HT1080 (cell line): ENCODE data around the gene LPXN. TPM values are rescaled to one million over a fixed set of nuclear protein-coding genes. Genes with fewer than 3 reads are reported as not detected.
A peak's percentile ranks its signal among the peaks of the same experiment; 100 is the strongest.

Experiments used
- DNase-seq: peaks from one replicate; pipeline ENCODE4 v3.0.0-alpha.2; 2015; ENCODE audit warnings: low read depth
- polyA plus RNA-seq, 2 experiments: library from polyadenylated mRNA; depleted of rRNA; stranded (reverse); fragments of >200 nt; gene quantifications; 2 replicates each; pipeline ENCODE4 v1.2.3, GENCODE V29; 2015
- total RNA-seq: library from RNA; depleted of rRNA; stranded (reverse); fragments of >200 nt; shearing (Covaris generic); gene quantifications from 2 replicates; pipeline ENCODE4 v1.2.3, GENCODE V29; 2014; rRNA removed

Gene LPXN
- 22.3 and 24.7 TPM in 2 replicates for total RNA-seq
- polyA plus RNA-seq (2015; cell fraction: cytosol; rRNA removed): 23.1 and 25.7 TPM in 2 replicates
- 19.5 and 24.6 TPM in 2 replicates for polyA plus RNA-seq (2015; cell fraction: nucleus; rRNA removed)

GRCh38 chr11:58575377-58576020, at the start of gene LPXN:
LPXN (minus strand) TSS chr11:58575856; CDS start chr11:58575772, 84 bp downstream.
- DNase-seq: peak; percentile 76

- no peak for DNase-seq
Observed at GRCh38 chr11:58625086-58625485, 49.4 kb upstream of the LPXN start.

DNA sequence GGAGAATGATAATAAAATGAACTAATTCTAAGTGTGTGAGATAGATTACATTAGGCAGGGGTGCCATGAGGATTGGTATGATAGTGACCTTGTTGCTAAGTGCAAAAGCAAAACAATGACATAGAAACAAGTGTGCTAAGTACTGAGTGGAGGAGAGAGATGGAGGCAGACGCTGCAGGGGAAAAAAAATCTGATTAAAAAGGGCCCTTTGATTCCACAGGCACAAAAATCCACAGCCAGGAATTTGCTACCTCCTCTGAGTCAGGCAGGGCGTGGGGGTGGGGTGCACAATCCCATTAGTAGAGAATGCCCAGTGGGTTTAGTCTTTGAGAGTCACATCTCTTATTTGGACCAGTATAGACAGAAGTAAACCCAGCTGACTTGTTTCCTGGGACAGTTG, 46.7 kb upstream of the LPXN start, which contains the start of gene CNTF:
Gene CNTF (plus strand): TSS at position 322 of the 400 bp plus-strand sequence. CDS start 88 bp downstream, outside the sequence.
- DNase-seq: peak; percentile 5

DNA sequence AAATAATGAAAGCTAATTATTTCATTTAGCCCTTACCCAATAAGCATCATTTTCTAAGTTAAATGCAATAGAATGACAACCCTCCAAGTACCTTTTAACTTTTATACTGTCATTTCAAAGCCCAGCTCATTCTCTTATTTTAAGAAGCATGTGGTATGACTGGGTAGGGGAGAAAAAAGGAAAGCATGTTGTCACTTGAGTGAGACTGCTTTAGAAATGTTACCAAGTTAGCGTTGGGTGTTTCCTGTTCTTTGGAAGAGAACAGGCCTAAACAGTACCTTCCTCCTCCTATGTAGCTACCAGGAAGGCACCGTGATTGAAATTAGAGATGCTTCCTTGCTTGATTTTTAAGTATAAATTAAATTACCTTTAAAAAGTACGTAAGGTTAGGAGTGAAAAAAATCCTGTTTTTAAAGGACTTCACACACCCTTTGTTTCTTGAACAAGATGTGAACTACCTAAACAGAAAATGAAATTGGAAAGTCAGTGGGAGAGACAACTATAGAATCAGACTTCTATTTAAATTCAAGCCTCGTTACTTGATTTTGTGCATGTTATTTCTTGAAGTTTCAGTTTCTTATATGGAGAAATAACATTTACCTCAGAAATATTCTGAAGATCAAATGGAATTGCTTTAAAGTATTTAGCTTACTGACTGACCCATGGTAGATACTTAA, 46.1 kb upstream of the LPXN start:
- no peak for DNase-seq

- DNase-seq: no peak
Observed at GRCh38 chr11:58617976-58618557, 42.4 kb upstream of the LPXN start.

DNA sequence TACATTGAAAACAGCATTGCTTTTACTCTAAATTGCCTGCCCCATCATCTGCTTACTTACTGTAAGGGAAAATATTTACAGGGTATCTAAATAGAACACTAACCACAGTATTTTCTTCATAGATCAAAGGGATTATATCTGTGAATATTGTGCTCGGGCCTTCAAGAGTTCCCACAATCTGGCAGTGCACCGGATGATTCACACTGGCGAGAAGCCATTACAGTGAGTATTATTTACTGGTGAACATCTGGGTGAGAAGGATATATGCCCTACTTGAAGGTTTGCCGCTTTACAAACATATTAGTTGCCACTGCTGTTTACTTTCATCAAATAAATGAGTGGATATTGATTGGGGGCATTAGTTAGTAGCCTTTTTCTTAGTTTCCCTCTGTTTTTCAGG, 40.9 kb upstream of the LPXN start:
- DNase-seq: peak; percentile 66

DNA sequence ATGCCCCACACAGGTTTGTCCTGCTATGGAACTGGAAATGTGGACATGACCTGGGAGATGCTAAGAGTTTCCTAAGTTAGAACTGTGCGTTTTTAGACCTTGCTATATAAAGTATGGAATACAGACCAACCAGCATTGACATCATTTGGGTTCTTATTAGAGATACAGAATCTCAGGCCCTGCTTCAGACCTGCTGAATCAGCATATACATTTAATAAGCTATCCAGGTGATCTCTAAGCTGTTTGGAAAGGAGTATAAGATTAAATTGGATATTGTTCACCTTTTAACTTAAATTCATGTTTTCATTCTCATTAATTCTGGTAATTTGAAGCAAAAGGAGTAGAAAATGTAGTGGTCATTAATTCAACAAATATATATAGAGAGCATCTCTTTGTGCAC, 39.9 kb upstream of the LPXN start:
- DNase-seq: no peak

DNA sequence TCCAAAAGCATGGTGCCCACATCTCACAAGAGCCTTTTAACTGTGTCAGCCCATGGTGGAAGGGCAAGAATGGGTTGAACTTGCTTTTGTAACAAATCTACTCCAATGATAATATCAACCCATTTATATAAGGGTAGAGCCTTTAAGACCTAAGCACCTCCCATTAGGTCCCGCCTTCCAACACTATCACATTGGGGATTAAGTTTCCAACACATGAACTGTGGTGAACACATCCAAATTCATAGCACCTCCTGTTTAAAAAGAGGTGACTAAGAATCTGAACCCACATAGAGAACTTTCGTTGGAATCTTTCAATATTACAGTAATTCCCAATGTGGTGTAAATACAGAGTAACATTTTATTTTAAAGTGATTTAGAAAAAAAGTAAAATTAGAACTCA, 37.6 kb upstream of the LPXN start:
- DNase-seq: no peak

DNA sequence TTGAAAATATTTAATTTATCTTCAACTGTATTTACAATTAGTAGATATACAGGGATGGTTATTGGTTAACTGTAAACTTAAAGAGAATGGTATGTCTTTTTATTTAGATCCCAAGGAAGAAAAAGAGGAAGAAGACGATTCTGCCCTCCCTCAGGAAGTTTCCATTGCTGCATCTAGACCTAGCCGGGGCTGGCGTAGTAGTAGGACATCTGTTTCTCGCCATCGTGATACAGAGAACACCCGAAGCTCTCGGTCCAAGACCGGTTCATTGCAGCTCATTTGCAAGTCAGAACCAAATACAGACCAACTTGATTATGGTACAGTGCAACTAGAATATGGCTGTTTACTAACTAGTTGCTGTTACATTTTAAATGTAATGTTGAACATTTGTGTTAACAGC, 34.1 kb upstream of the LPXN start:
- no peak for DNase-seq

- no peak for DNase-seq
Observed at GRCh38 chr11:58608331-58608730, 32.7 kb upstream of the LPXN start.

DNA sequence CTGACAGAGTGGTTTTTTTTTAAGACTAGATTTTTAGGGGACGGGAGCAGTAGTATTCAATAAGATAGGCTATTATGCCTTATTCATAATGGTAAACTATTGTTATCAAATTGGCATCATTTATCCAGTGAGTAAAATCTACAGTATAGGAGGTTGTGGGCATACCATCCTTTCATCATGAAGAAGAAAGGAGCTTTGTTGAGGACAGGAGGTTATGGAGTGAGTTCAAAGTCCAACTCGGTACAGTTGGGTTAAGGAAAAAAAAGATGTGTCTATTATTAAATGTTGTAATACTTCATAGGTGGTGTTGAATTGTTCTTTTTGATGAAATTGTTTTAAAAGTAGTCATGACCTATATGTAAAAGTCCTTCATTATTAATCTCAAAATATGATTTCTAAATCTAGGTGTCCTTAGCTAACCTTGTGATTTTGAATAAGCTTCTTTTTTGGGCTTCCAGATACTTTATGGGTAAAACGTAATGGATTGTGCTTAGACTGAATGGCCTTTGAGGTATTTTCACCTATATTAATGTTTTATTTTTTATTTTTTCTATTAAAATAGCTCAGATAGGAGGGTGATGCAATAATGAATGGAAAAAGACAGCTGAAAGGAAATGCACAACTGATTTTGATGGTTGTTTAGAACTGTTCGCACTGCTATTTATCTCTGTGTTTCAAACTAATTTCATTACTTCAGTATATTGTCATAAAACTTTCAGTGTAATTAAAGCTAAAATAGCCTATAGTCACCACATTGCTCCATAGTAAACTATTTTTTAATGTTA, 31.5 kb upstream of the LPXN start:
- DNase-seq: no peak

GRCh38 chr11:58600510-58600909, 24.9 kb upstream of the LPXN start:
- DNase-seq: no peak

GRCh38 chr11:58597486-58598144, 22.0 kb upstream of the LPXN start:
- DNase-seq: no peak

- DNase-seq: no peak
Observed at GRCh38 chr11:58596621-58597020, 21.0 kb upstream of the LPXN start.

DNA sequence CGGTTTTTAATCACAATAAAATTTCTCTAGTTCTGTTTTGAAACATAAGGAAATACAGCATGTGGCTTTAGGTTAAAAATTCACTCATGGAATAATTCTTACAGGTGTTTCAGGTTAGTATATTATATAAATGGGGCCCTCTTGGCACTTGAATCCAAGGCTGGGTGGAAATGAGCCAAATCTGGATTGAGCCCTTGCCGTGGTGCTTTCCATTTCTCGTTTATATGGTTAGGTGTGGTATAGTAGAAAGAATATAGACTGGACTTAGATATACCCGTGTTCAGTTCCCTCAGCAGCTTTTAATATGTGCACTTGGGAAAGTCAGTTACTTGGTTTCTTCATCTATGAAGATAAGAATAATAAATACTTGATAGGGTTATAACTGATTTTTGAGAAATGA, 19.2 kb upstream of the LPXN start:
- DNase-seq: no peak

DNA sequence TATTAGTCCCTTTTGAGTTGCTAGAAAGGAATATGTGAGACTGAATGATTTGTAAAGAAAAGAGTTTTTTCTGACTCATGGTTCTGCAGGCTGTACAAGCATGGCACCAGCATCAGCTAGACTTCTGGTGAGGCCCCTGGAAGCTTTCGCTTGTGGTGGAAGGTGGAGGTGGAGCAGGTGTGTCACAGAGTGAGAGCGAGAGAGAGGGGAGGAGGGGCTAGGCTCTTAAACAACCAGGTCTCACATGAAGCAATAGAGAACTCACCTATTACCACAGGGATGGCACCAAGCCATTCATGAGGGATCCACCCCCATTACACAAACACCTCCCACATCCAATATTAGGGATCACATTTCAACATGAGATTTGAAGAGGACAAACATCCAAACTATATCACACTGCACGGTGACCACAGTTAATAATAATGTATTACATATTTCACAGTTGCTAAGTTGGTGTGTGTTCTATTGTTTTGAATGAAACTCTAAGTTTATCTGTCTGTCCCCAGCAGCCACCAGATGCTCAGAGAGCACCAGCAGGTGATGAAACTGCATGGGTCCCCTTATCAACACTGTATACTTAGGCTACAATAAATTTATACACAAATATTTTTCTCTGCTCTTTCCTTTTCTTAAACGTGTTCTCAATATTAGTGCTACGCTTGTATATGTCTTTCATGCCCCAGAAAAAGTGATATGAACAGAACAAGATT, 17.3 kb upstream of the LPXN start:
- no peak for DNase-seq

DNA sequence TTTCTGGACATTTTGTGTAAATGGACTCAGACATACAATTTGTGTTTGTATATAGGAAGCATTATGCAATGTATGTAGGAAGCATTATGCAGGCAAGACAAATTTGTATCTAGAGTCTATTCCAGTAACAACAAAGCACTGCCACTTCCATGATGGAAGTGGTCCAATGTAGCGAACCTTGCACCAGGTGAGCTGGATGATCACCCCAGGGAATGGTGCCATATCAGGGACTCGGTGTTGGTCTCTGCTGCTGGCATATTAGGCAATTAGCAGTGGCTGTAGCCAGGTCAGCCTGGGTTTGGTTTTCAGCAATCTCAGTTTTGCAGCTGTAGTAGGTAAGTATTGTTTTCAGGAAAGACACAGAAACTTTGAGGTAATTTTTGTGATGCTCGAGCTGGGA, 16.0 kb upstream of the LPXN start:
- no peak for DNase-seq

GRCh38 chr11:58586998-58587397, 11.3 kb upstream of the LPXN start:
- DNase-seq: no peak

DNA sequence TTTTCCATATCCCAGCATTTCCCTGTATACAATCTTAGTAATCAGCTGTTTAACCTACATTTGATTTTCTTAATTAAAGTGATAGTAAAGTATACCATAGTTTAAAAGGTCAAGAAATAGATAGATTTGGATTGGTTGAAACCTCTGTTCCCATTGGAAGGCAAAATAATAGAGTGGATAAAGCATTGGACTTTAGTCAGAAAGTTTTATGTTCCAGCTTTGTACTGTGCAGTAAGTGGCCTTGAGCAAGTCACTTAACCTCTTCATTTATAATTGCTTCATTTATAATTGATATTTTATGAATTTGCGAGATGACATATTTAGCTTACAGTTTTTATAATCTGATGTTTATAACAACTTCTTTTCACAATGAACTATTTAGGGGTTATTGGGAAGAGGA, 6.8 kb upstream of the LPXN start:
- no peak for DNase-seq

GRCh38 chr11:58580311-58580710, 4.7 kb upstream of the LPXN start:
- no peak for DNase-seq
